Stimulated activated naive CD8-positive, alpha-beta T cell treated with anti-CD3 and anti-CD28 coated beads, Interleukin-15, Interleukin-2, amounts not matched to agents 100 ng/mL and 50 ng/mL, for 24 hours (primary cell): ENCODE data around the gene RRM1.
"Not testable (repeated sequence)": the region's sequence is repeated elsewhere in the genome, so short reads cannot be mapped to it uniquely, and the experiment has no call there.

Experiments
- H3K27ac Mint-ChIP-seq: one replicate; pipeline ENCODE4 v1.8.0; 2021; ENCODE audit warnings: mild to moderate bottlenecking, mixed read lengths
- H3K27me3 Mint-ChIP-seq: one replicate; pipeline ENCODE4 v1.8.0; 2021; ENCODE audit warnings: mixed read lengths
- H3K36me3 Mint-ChIP-seq: one replicate; pipeline ENCODE4 v1.8.0; 2021; ENCODE audit warnings: low read depth, mixed read lengths
- H3K4me1 Mint-ChIP-seq: one replicate; pipeline ENCODE4 v1.8.0; 2021; ENCODE audit warnings: low read depth, mixed read lengths
- H3K4me3 Mint-ChIP-seq: one replicate; pipeline ENCODE4 v1.8.0; 2021; ENCODE audit warnings: mild to moderate bottlenecking, mixed read lengths
- H3K9me3 Mint-ChIP-seq: one replicate; pipeline ENCODE4 v1.8.0; 2021; ENCODE audit warnings: mixed read lengths

The RRM1 gene

GRCh38 chr11:4094348-4095291 lies at the start of gene RRM1:
Gene RRM1, plus strand, starts transcription at chr11:4094799. Its CDS starts 214 bp downstream, at chr11:4095013.
- no peaks in the 10 kb centered on the region for H3K9me3 Mint-ChIP-seq
- no peaks in the 10 kb centered on the region for H3K27me3 Mint-ChIP-seq
- H3K36me3 Mint-ChIP-seq, result peaks cover 44% of the 10 kb centered on the region
- H3K4me1 Mint-ChIP-seq, result peaks cover 77% of the 10 kb centered on the region
- H3K4me3 Mint-ChIP-seq, result peak within 1 kb of the TSS; percentile 99
- H3K27ac Mint-ChIP-seq, result peak within 1 kb of the TSS; percentile 97

DNA sequence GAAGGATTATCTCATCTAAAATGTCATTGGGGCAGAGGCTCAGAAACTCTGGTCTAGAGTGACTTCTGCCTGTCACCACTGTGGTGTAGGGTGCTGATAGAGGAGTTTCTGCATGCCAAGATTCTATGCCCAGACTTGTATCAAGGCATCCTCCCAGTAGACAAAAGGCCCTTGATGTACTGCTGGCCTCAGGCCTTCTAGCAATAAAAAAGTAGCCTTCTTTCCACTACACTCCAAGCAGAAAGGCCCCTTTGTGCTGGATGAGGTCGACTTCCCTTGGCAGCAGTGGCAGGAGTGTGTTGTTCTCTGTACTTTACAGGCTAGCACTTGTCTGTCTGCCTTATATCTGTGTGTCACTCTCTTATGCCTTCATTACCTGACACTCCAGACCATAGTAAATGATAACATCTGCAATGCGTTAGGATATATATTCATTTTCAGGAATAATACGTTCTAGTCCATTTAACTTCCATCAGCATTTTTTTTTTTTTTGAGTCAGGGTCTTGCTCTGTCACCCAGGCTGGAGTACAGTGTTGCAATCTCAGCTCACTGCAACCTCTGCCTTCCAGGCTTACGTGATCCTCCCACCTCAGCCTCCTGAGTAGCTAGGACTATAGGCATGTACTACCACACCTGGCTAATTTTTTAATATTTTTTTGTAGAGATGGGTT lies 49.5 kb upstream of the RRM1 start:
- no peaks in the 10 kb centered on the region for H3K9me3 Mint-ChIP-seq
- no peaks in the 10 kb centered on the region for H3K27me3 Mint-ChIP-seq
- no peak overlapping the region for H3K4me3 Mint-ChIP-seq
- peaks cover 22% of the 10 kb centered on the region for H3K4me1 Mint-ChIP-seq
- no peak overlapping the region for H3K27ac Mint-ChIP-seq
- H3K36me3 Mint-ChIP-seq, result peaks cover 7% of the 10 kb centered on the region

- H3K36me3 Mint-ChIP-seq, result peaks cover 20% of the 10 kb centered on the region
- no peak overlapping the region for H3K4me3 Mint-ChIP-seq
- H3K27me3 Mint-ChIP-seq, result no peaks in the 10 kb centered on the region
- H3K4me1 Mint-ChIP-seq, result peaks cover 19% of the 10 kb centered on the region
- no peak overlapping the region for H3K27ac Mint-ChIP-seq
- no peaks in the 10 kb centered on the region for H3K9me3 Mint-ChIP-seq
Observed at GRCh38 chr11:4048340-4048739, 46.3 kb upstream of the RRM1 start.

GRCh38 chr11:4049006-4049405 lies 45.6 kb upstream of the RRM1 start:
- Mint-ChIP-seq H3K27ac (no peak overlapping the region), H3K4me3 (no peak overlapping the region), H3K36me3 (peaks cover 20% of the 10 kb centered on the region), H3K9me3 (no peaks in the 10 kb centered on the region), H3K27me3 (no peaks in the 10 kb centered on the region), H3K4me1 (peaks cover 17% of the 10 kb centered on the region)

GRCh38 chr11:4050138-4050537 lies 44.5 kb upstream of the RRM1 start:
- Mint-ChIP-seq H3K27me3 (no peaks in the 10 kb centered on the region), H3K4me3 (no peak overlapping the region), H3K27ac (no peak overlapping the region), H3K9me3 (no peaks in the 10 kb centered on the region), H3K4me1 (peaks cover 12% of the 10 kb centered on the region), H3K36me3 (peaks cover 20% of the 10 kb centered on the region)

DNA sequence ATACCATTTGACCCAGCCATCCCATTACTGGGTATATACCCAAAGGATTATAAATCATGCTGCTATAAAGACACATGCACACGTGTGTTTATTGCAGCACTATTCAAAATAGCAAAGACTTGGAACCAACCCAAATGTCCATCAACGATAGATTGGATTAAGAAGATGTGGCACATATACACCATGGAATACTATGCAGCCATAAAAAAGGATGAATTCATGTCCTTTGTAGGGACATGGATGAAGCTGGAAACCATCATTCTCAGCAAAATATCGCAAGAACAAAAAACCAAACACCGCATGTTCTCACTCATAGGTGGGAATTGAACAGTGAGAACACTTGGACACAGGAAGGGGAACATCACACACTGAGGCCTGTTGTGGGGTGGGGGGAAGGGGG lies 41.4 kb upstream of the RRM1 start:
- H3K27ac Mint-ChIP-seq, H3K27me3 Mint-ChIP-seq, H3K4me3 Mint-ChIP-seq, H3K9me3 Mint-ChIP-seq: not testable (repeated sequence)
- H3K36me3 Mint-ChIP-seq, result peaks cover 22% of the 10 kb centered on the region
- H3K4me1 Mint-ChIP-seq, result peaks cover 24% of the 10 kb centered on the region

DNA sequence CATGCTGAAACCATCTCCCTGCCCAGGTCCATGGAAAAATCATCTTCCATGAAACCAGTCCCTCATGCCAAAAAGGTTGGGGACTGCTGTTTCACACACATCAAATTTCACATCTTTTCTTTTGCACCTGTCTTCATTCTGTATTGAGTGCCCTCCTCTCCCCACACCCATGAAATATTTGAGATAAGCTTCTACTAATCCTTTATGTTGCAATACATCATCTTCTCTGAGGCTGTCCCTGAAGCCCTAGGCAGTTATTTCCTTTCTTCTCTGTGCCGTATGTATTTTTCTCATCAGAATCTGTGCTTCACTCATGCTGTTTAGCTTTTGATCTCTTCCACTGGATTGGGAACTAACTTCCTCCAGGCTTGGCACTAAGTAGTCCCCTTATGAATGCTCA lies 40.0 kb upstream of the RRM1 start:
- Mint-ChIP-seq H3K9me3 (no peaks in the 10 kb centered on the region), H3K4me3 (no peak overlapping the region), H3K27me3 (no peaks in the 10 kb centered on the region), H3K36me3 (peaks cover 36% of the 10 kb centered on the region), H3K4me1 (peaks cover 31% of the 10 kb centered on the region), H3K27ac (no peak overlapping the region)

DNA sequence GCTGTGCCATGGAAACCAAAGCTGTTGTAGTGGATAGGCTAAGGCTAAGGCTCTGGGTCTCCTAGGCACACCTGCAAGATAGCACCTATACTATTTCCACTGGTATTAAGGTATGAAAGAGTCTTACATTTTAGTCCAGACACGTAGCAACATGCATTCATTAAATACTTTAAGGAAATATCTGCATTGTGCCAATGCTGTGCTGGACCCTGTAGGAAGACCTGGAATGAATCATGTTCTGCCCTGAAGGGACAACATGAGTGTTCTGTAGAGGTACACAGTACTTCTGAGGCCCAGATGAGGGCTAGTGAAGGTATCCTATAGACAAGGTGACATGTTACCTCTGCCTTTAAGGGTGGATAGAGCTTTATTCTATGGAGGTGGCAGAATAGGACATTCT lies 35.2 kb upstream of the RRM1 start:
- Mint-ChIP-seq H3K27me3 (no peaks in the 10 kb centered on the region), H3K4me3 (no peak overlapping the region), H3K36me3 (peaks cover 43% of the 10 kb centered on the region), H3K9me3 (no peaks in the 10 kb centered on the region), H3K27ac (no peak overlapping the region), H3K4me1 (peaks cover 34% of the 10 kb centered on the region)

DNA sequence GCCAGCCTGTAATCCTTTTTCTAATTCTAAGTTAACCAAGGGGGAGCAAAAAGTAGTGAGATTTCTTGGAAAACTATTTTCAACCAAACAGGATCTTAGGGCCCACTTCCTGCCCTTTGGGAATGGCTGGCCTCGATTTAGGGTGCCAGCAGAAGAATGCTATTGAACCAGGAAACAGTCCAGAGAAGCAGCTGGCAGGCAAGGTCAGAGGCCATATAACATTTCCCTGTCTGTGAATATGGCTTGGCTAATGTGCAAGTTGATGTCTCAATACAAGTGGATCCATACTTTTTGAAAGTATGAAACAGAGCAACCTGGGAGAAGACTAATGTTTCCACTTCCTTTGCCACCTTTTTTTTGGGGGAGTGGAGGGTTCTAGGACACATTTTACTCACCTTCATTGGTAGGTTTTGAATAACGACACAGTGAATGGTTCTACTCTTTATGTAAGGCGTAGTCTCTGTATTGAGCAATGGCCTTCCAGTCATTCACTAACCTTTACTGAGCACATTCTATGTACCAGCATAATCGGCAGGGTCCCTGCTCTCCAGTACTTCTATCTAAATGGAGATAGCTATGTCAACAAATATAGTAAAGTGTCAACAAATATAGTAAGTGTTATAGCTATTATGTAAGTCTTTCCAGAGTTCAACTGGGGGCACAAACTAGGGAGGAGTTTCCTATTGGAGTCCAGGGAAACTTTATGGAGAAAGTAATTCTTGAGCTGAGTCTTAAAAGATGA lies 34.2 kb upstream of the RRM1 start:
- peaks cover 43% of the 10 kb centered on the region for H3K36me3 Mint-ChIP-seq
- H3K9me3 Mint-ChIP-seq, result no peaks in the 10 kb centered on the region
- no peaks in the 10 kb centered on the region for H3K27me3 Mint-ChIP-seq
- peaks cover 43% of the 10 kb centered on the region for H3K4me1 Mint-ChIP-seq
- H3K4me3 Mint-ChIP-seq, result no peak overlapping the region
- H3K27ac Mint-ChIP-seq, result no peak overlapping the region

DNA sequence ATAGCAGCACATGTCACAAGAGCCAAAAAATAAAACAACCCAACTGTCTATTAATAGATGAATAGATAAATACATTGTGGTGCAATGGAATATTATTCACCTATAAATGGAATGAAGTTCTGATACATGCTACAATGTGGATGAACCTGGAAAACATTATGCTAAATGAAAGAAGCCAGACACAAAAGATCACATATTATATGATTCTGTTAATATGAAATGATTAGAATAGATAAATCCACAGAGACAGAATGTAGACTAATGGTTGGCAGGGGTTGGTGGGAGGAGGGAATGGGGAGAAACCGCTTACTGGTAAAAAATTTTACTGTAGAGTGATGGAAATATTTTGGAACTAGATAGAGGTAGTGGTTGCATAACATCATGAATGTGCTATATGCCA lies 32.9 kb upstream of the RRM1 start:
- Mint-ChIP-seq H3K36me3 (peaks cover 42% of the 10 kb centered on the region), H3K27ac (no peak overlapping the region)

GRCh38 chr11:4063348-4063747 lies 31.3 kb upstream of the RRM1 start:
- peaks cover 41% of the 10 kb centered on the region for H3K36me3 Mint-ChIP-seq
- no peaks in the 10 kb centered on the region for H3K9me3 Mint-ChIP-seq
- no peak overlapping the region for H3K4me3 Mint-ChIP-seq
- H3K27me3 Mint-ChIP-seq, result no peaks in the 10 kb centered on the region
- H3K4me1 Mint-ChIP-seq, result peaks cover 51% of the 10 kb centered on the region
- H3K27ac Mint-ChIP-seq, result no peak overlapping the region

More for the DNA sequence above, 32.9 kb upstream of the RRM1 start:
- Mint-ChIP-seq H3K4me1 (peaks cover 51% of the 10 kb centered on the region), H3K9me3 (no peaks in the 10 kb centered on the region), H3K27me3 (no peaks in the 10 kb centered on the region), H3K4me3 (no peak overlapping the region)

GRCh38 chr11:4064278-4064955 lies 30.2 kb upstream of the RRM1 start:
- Mint-ChIP-seq H3K4me3 (no peak overlapping the region), H3K36me3 (peaks cover 31% of the 10 kb centered on the region), H3K27me3 (no peaks in the 10 kb centered on the region), H3K9me3 (no peaks in the 10 kb centered on the region), H3K4me1 (peaks cover 53% of the 10 kb centered on the region), H3K27ac (peak overlapping the region; percentile 74)

DNA sequence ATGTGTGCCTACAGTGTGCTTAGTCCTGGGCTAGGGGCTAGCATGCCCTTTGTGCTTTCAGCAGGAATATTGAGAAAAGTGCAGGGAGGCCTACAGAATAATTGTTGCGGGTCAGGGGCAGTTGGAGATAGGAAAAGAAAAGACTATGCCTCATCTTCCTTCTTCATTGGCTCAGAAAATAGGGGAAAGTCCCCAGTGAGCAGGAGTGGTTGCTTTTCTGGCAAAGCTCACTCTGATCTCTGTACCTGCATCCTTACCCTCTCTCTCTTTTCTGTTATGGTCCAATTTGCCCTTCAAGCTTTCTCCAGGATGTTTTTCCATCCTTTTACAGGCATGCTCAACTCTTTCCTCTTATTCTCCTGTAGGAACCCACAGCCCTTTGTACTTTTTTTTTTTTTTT lies 29.5 kb upstream of the RRM1 start:
- Mint-ChIP-seq H3K4me3 (no peak overlapping the region), H3K27me3 (no peaks in the 10 kb centered on the region), H3K27ac (no peak overlapping the region), H3K36me3 (peaks cover 26% of the 10 kb centered on the region), H3K4me1 (peaks cover 55% of the 10 kb centered on the region), H3K9me3 (no peaks in the 10 kb centered on the region)

DNA sequence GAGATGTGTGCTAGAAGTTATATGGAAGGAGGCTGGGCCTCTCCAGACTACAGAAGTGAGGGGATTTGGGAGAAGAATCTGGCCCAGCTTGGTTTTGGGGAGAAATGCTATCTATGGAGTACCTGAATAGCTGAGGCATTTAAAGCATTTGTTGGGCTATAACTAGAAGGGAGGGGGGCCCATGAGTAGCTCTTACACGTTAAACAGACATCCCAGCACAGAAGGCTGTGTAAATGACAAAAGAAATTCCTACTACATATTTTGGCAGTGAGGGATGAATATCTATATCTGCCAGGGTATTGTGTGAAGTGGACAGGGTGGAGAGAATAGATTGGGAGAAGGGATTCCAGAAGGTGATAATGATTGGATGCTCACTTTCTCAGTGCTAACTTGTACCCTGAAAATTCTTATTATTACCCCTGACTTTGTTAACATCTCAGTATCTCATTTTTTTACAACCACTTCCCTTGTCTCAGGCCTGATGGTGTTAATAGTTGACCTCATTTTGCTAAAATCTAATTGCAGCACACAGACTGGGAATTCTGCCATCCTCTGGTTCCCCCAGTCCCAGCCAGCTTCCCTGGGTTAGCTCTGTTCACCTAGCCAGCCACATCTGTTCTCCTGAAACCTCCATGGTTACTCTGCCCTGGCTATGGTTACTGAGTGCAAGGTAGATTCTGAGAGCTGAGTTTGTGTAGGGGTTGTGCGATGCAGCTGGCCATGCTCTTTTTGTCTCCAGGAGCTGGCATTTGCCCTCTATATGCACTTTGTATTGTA lies 28.8 kb upstream of the RRM1 start:
- H3K9me3 Mint-ChIP-seq, result no peaks in the 10 kb centered on the region
- H3K36me3 Mint-ChIP-seq, result peaks cover 25% of the 10 kb centered on the region
- no peaks in the 10 kb centered on the region for H3K27me3 Mint-ChIP-seq
- H3K4me1 Mint-ChIP-seq, result peaks cover 55% of the 10 kb centered on the region
- H3K27ac Mint-ChIP-seq, result no peak overlapping the region
- no peak overlapping the region for H3K4me3 Mint-ChIP-seq
